HepG2 (cell line): ENCODE measurements around the gene TRA2B.

Experiments
- CTCF ChIP-seq: sonication (generic); formaldehyde crosslinking; IDR thresholded peaks from 2 replicates; pipeline ENCODE4 v1.5.0; 2020; ENCODE audit warnings: mild to moderate bottlenecking, missing genetic modification reagents, moderate library complexity
- EED ChIP-seq: sonication (generic); formaldehyde crosslinking; IDR thresholded peaks from 2 replicates; pipeline ENCODE4 v1.5.0; 2020; ENCODE audit warnings: mild to moderate bottlenecking, missing genetic modification reagents
- FOXM1 ChIP-seq: sonication (generic); formaldehyde crosslinking; IDR thresholded peaks from 2 replicates; pipeline ENCODE4 v1.5.0; 2020; ENCODE audit warnings: missing genetic modification reagents
- JUND ChIP-seq: sonication (generic); formaldehyde crosslinking; IDR thresholded peaks from 2 replicates; pipeline ENCODE4 v1.8.0; 2022; ENCODE audit warnings: mild to moderate bottlenecking, missing genetic modification reagents
- ZFP37 ChIP-seq: sonication (generic); formaldehyde crosslinking; IDR thresholded peaks from 2 replicates; pipeline ENCODE4 v1.4.0; 2020; ENCODE audit warnings: missing genetic modification reagents, borderline replicate concordance
- ZFY ChIP-seq: sonication (generic); formaldehyde crosslinking; IDR thresholded peaks from 2 replicates; pipeline ENCODE4 v1.4.0; 2020; ENCODE audit warnings: missing genetic modification reagents
- TF ChIP-seq, protein P1 (sequence below): sonication (generic); formaldehyde crosslinking; IDR thresholded peaks from 2 replicates; pipeline ENCODE4 v1.4.0; 2020; ENCODE audit warnings: mild to moderate bottlenecking, missing genetic modification reagents
- TF ChIP-seq, protein P2 (sequence below): conservative IDR thresholded peaks from 2 replicates; pipeline ENCODE4 v1.6.1; 2018; ENCODE audit warnings: missing genetic modification reagents

DNA sequence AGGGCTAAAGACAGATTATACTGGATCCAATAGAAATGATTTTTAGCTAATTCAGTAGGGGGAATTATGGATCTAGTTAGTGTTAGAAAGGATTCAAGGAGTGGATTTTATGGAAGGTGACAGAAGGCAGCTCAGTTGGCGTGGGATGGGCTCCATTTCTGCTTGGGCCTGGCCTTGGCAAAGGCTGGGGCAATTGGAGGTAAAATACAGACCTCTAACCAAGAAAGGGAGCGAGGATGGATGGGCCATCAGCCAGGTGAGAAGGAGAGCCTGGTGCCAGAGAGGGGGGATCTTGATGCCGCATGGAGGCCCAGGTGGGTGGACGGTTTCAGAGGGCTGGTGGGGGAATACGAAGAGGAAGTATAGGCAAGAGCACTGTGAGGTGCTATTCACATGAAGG is 40.7 kb upstream of the TRA2B start:
- TF ChIP-seq ZFP37 (CRISPR knock-in tag) (no peak), JUND (CRISPR knock-in tag) (no peak), FOXM1 (CRISPR knock-in tag) (no peak), EED (CRISPR knock-in tag) (no peak), CTCF (CRISPR knock-in tag) (no peak), ZFY (CRISPR knock-in tag) (no peak)
- TF ChIP-seq, protein P1, sequence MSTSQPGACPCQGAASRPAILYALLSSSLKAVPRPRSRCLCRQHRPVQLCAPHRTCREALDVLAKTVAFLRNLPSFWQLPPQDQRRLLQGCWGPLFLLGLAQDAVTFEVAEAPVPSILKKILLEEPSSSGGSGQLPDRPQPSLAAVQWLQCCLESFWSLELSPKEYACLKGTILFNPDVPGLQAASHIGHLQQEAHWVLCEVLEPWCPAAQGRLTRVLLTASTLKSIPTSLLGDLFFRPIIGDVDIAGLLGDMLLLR (CRISPR knock-in tag) = no peak
- TF ChIP-seq, protein P2, sequence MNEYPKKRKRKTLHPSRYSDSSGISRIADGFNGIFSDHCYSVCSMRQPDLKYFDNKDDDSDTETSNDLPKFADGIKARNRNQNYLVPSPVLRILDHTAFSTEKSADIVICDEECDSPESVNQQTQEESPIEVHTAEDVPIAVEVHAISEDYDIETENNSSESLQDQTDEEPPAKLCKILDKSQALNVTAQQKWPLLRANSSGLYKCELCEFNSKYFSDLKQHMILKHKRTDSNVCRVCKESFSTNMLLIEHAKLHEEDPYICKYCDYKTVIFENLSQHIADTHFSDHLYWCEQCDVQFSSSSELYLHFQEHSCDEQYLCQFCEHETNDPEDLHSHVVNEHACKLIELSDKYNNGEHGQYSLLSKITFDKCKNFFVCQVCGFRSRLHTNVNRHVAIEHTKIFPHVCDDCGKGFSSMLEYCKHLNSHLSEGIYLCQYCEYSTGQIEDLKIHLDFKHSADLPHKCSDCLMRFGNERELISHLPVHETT (CRISPR knock-in tag) = no peak
